Measurements from ENCODE around the gene PDE11A. TPM values are rescaled to one million over a fixed set of nuclear protein-coding genes. Genes with fewer than 3 reads are reported as not detected.

Gene PDE11A
- total and polyA plus RNA-seq, 5 donors from 2014 or later, result not detected

DNA sequence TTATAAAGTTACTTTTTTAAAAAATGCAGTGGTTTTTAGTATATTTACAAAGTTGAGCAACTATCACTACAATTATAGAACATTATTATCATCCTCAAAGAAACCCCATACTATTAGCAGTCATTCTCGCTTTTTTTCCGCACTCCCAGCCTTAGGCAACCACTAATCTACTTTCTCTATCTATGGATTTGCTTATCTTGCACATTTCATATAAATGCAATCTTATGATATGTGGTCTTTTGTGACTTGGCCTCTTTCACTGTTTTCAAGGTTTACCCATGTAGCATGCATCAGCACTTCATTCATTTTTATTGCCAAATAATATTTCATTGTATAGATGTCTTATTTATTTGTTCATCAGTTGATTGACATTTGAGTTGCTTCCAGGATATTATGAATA is 406.6 kb downstream of the PDE11A start:
- no peak overlapping the region for H3K4me3 ChIP-seq (ENCODE audit: low read depth, low read length)
- H3K27me3 ChIP-seq (ENCODE audit: control insufficient read depth, insufficient read depth, low read length), result peaks cover 1% of the 10 kb centered on the region
- Mint-ChIP-seq H3K27me3 (peaks cover 12% of the 10 kb centered on the region), H3K27ac (no peak overlapping the region), H3K4me3 (no peak overlapping the region), H3K4me1 (no peaks in the 10 kb centered on the region), H3K9me3 (peaks cover 0 to 2% (median 0%) of the 10 kb centered on the region in 7 donors), H3K36me3 (no peaks in the 10 kb centered on the region)
- ATAC-seq (ENCODE audit: low read depth in 2 of 2) (no peak), DNase-seq (no peak)
- no peaks in the 10 kb centered on the region for H3K4me1 ChIP-seq (ENCODE audit: control insufficient read depth, insufficient read depth, low read length, poor library complexity, severe bottlenecking)
- no peak overlapping the region for H3K27ac ChIP-seq (ENCODE audit: insufficient read depth, low read length, poor library complexity, severe bottlenecking)
- H3K36me3 ChIP-seq (ENCODE audit: control insufficient read depth, insufficient read depth, low read length), result no peaks in the 10 kb centered on the region
- no peaks in the 10 kb centered on the region for H3K9me3 ChIP-seq (ENCODE audit: control insufficient read depth in 2 of 2, low read length in 2 of 2)

DNA sequence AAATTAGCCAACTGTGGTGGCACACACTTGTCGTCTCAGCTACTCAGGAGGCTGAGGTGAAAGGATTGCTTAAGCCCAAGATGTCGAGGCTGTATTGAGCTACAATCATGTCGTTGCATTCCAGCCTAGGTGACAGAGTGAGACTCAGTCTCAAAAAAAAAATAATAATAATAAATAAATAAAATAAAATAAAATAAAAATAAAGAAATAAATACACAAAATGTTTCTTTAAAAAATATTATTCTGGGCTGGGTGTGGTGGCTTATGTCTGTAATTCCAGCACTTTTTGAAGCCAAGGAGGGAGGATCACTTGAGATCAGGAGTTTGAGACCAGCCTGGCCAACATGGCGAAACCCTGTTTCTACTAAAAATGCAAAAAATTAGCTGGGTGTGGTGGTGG is 407.2 kb downstream of the PDE11A start:
- Mint-ChIP-seq H3K27ac (no peak overlapping the region), H3K36me3 (no peaks in the 10 kb centered on the region), H3K4me1 (no peaks in the 10 kb centered on the region), H3K27me3 (peaks cover 8% of the 10 kb centered on the region), H3K4me3 (no peak overlapping the region), H3K9me3 (no peaks in the 10 kb centered on the region)
- Histone ChIP-seq H3K27me3 (ENCODE audit: control insufficient read depth, insufficient read depth, low read length) (peaks cover 1% of the 10 kb centered on the region), H3K36me3 (ENCODE audit: control insufficient read depth, insufficient read depth, low read length) (no peaks in the 10 kb centered on the region), H3K4me1 (ENCODE audit: control insufficient read depth, insufficient read depth, low read length, poor library complexity, severe bottlenecking) (no peaks in the 10 kb centered on the region), H3K9me3 (ENCODE audit: control insufficient read depth in 2 of 2, low read length in 2 of 2) (no peaks in the 10 kb centered on the region), H3K4me3 (ENCODE audit: low read depth, low read length) (no peak overlapping the region), H3K27ac (ENCODE audit: insufficient read depth, low read length, poor library complexity, severe bottlenecking) (no peak overlapping the region)
- ATAC-seq (ENCODE audit: low read depth in 2 of 2) (no peak), DNase-seq (no peak)

DNA sequence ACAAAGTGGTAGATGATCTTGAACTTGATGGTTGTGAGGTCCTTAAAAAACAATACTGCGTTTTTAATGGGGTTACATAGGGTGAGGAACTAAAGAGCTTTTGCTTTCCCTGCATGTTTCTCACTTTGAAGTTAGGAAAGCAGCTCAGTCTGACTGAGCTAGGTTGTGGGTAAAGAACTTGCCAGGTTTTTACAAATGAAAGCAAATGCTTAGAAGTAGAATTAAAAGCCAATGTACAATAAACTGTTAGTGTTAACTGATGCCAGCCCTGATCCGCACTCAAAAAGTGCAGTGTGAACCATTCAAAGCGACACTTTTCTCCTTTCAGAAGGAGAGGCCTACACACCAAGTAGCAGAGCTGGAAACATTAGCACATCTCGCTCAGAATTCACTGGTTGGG is 409.7 kb downstream of the PDE11A start:
- H3K4me3 ChIP-seq (ENCODE audit: low read depth, low read length), result no peak overlapping the region
- Mint-ChIP-seq H3K27me3 (peaks cover 24% of the 10 kb centered on the region), H3K4me3 (no peak overlapping the region), H3K27ac (no peak overlapping the region), H3K36me3 (no peaks in the 10 kb centered on the region), H3K4me1 (no peaks in the 10 kb centered on the region), H3K9me3 (no peaks in the 10 kb centered on the region)
- no peaks in the 10 kb centered on the region for H3K9me3 ChIP-seq (ENCODE audit: control insufficient read depth in 2 of 2, low read length in 2 of 2)
- no peaks in the 10 kb centered on the region for H3K36me3 ChIP-seq (ENCODE audit: control insufficient read depth, insufficient read depth, low read length)
- DNase-seq (no peak), ATAC-seq (ENCODE audit: low read depth in 2 of 2) (no peak)
- no peaks in the 10 kb centered on the region for H3K4me1 ChIP-seq (ENCODE audit: control insufficient read depth, insufficient read depth, low read length, poor library complexity, severe bottlenecking)
- H3K27me3 ChIP-seq (ENCODE audit: control insufficient read depth, insufficient read depth, low read length), result no peaks in the 10 kb centered on the region
- no peak overlapping the region for H3K27ac ChIP-seq (ENCODE audit: insufficient read depth, low read length, poor library complexity, severe bottlenecking)

DNA sequence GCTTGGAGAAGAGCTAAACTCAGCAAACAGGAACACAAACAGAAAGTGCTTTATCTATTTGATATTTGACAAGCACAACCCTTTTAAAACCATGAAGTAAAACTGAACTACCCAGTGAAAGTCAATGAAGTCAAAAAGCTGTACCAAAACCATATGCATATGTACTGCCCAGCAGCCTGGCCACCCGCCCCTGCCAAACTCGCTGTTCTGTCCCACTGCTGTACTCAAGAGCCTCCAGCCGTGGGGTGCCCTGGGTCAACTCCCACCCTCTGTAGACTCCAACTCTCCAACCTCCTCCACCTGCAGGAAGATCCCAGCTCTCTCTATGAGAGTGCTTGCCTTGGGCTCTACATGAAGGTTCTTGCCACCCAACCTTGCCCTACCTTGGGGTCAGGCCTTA is 411.8 kb downstream of the PDE11A start:
- Histone ChIP-seq H3K4me1 (ENCODE audit: control insufficient read depth, insufficient read depth, low read length, poor library complexity, severe bottlenecking) (no peaks in the 10 kb centered on the region), H3K27me3 (ENCODE audit: control insufficient read depth, insufficient read depth, low read length) (peaks cover 3% of the 10 kb centered on the region), H3K36me3 (ENCODE audit: control insufficient read depth, insufficient read depth, low read length) (no peaks in the 10 kb centered on the region), H3K9me3 (ENCODE audit: control insufficient read depth in 2 of 2, low read length in 2 of 2) (no peaks in the 10 kb centered on the region), H3K4me3 (ENCODE audit: low read depth, low read length) (no peak overlapping the region), H3K27ac (ENCODE audit: insufficient read depth, low read length, poor library complexity, severe bottlenecking) (no peak overlapping the region)
- Mint-ChIP-seq H3K4me3 (no peak overlapping the region), H3K36me3 (no peaks in the 10 kb centered on the region), H3K27me3 (peaks cover 22% of the 10 kb centered on the region), H3K27ac (no peak overlapping the region), H3K9me3 (peaks cover 0 to 3% (median 0%) of the 10 kb centered on the region in 7 donors), H3K4me1 (no peaks in the 10 kb centered on the region)
- DNase-seq (no peak), ATAC-seq (ENCODE audit: low read depth in 2 of 2) (no peak)

DNA sequence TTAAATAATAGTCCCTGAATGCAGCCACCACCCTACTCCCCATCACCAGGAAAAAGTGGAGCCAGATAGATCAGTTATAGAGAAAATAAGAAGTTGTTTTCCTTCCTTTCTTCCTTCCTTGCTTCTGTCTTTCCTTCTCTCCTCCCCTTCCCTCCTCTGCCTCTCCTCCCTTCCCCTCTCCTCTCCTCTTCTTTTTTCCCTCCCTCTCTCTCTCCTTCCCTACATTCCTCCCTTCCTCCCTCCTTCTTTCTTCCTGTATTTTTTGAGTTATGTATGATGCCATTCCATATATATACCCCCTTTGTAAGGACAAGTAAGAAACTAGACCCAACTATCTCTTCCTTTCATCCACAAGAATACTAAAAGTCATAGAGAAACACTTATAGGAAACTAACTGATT is 414.3 kb downstream of the PDE11A start:
- H3K36me3 Mint-ChIP-seq, result no peaks in the 10 kb centered on the region
- no peak for ATAC-seq (ENCODE audit: low read depth in 2 of 2)

DNA sequence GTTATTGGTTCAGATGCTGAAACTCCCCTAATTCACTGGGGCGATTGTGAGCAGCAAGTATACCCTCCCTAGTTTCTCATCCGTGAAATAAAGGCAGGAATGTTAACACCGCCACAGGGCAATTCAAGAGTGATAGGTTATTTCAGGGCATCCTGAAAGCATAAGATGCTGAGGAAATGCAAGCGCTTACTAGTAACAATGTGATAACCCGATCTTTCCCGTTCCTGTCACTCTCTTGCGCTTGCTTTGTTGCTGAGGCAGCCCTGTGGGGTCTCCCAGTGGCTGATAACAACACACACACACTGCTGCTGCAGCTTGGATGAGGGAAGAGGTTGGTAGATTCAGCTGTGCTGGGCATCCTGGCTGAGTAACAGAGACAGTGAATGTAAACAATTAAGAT is 420.7 kb downstream of the PDE11A start:
- Mint-ChIP-seq H3K27ac (no peak overlapping the region), H3K4me1 (no peaks in the 10 kb centered on the region), H3K36me3 (no peaks in the 10 kb centered on the region), H3K4me3 (no peak overlapping the region), H3K27me3 (peaks cover 24% of the 10 kb centered on the region), H3K9me3 (peaks cover 0 to 3% (median 0%) of the 10 kb centered on the region in 7 donors)
- Histone ChIP-seq H3K4me3 (ENCODE audit: low read depth, low read length) (no peak overlapping the region), H3K27ac (ENCODE audit: insufficient read depth, low read length, poor library complexity, severe bottlenecking) (no peak overlapping the region), H3K9me3 (ENCODE audit: control insufficient read depth in 2 of 2, low read length in 2 of 2) (no peaks in the 10 kb centered on the region), H3K36me3 (ENCODE audit: control insufficient read depth, insufficient read depth, low read length) (no peaks in the 10 kb centered on the region), H3K4me1 (ENCODE audit: control insufficient read depth, insufficient read depth, low read length, poor library complexity, severe bottlenecking) (no peaks in the 10 kb centered on the region), H3K27me3 (ENCODE audit: control insufficient read depth, insufficient read depth, low read length) (peaks cover 15% of the 10 kb centered on the region)
- ATAC-seq (ENCODE audit: low read depth in 2 of 2), result no peak
- DNase-seq, result no peak

More for the DNA sequence above, 414.3 kb downstream of the PDE11A start:
- no peak overlapping the region for H3K4me3 Mint-ChIP-seq
- Histone ChIP-seq H3K4me3 (ENCODE audit: low read depth, low read length) (no peak overlapping the region), H3K27me3 (ENCODE audit: control insufficient read depth, insufficient read depth, low read length) (peaks cover 5% of the 10 kb centered on the region), H3K9me3 (ENCODE audit: control insufficient read depth in 2 of 2, low read length in 2 of 2) (no peaks in the 10 kb centered on the region), H3K4me1 (ENCODE audit: control insufficient read depth, insufficient read depth, low read length, poor library complexity, severe bottlenecking) (no peaks in the 10 kb centered on the region), H3K27ac (ENCODE audit: insufficient read depth, low read length, poor library complexity, severe bottlenecking) (no peak overlapping the region), H3K36me3 (ENCODE audit: control insufficient read depth, insufficient read depth, low read length) (no peaks in the 10 kb centered on the region)
- H3K27me3 Mint-ChIP-seq, result peaks cover 30% of the 10 kb centered on the region
- H3K27ac Mint-ChIP-seq, result no peak overlapping the region
- no peaks in the 10 kb centered on the region for H3K4me1 Mint-ChIP-seq
- H3K9me3 Mint-ChIP-seq, result peaks cover 0 to 3% (median 0%) of the 10 kb centered on the region in 7 donors
- no peak for DNase-seq

DNA sequence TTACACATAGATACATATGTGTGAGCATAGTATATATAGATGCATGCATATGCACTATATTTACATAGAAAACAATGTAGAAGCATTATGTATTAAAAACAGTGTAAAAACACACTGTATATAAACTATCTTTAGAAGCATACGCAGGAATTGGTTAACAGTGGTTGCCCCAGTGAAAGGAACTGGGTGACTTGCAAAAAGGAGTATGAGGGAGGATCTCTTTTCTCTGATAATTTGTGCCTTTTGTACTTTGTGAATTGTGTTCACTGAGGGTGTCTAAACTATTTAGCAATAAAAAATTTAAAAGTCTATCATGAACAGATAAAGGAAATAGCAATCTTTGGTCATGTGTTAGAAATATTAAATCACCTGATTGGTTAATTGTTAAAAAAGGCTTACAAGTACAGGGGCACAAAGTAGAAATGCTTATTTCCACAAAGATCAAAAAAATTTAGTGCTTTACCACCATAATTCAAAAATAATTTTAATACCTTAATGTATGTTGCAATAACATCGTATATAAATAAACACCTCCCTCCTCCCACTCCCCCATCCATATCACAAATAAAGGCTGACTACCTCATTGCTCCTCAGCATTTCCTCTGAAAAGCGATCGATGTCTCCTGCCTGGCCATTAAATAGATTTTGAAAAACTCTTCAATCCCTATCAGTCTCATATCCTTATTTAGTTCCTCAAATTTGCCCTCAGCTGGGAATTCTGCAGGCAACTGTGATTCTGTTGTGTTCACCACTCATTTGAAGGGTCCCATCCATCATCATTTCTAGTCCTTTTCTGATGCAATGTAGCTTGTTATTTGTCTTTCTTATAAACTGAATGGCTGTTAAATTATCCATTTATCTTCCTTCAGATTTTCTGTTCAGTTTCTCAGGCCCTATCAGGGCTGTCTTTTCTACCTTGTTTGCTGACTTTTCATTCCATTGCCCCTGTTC is 422.7 kb downstream of the PDE11A start:
- Histone ChIP-seq H3K36me3 (ENCODE audit: control insufficient read depth, insufficient read depth, low read length) (no peaks in the 10 kb centered on the region), H3K27me3 (ENCODE audit: control insufficient read depth, insufficient read depth, low read length) (peaks cover 23% of the 10 kb centered on the region), H3K27ac (ENCODE audit: insufficient read depth, low read length, poor library complexity, severe bottlenecking) (no peak overlapping the region), H3K9me3 (ENCODE audit: control insufficient read depth in 2 of 2, low read length in 2 of 2) (no peaks in the 10 kb centered on the region), H3K4me3 (ENCODE audit: low read depth, low read length) (no peak overlapping the region), H3K4me1 (ENCODE audit: control insufficient read depth, insufficient read depth, low read length, poor library complexity, severe bottlenecking) (no peaks in the 10 kb centered on the region)
- ATAC-seq (ENCODE audit: low read depth in 2 of 2), result no peak
- H3K4me1 Mint-ChIP-seq, result no peaks in the 10 kb centered on the region
- DNase-seq, result no peak
- no peak overlapping the region for H3K4me3 Mint-ChIP-seq
- H3K9me3 Mint-ChIP-seq, result peaks cover 0 to 1% (median 0%) of the 10 kb centered on the region in 7 donors
- H3K36me3 Mint-ChIP-seq, result no peaks in the 10 kb centered on the region
- H3K27ac Mint-ChIP-seq, result no peak overlapping the region
- peaks cover 22% of the 10 kb centered on the region for H3K27me3 Mint-ChIP-seq

DNA sequence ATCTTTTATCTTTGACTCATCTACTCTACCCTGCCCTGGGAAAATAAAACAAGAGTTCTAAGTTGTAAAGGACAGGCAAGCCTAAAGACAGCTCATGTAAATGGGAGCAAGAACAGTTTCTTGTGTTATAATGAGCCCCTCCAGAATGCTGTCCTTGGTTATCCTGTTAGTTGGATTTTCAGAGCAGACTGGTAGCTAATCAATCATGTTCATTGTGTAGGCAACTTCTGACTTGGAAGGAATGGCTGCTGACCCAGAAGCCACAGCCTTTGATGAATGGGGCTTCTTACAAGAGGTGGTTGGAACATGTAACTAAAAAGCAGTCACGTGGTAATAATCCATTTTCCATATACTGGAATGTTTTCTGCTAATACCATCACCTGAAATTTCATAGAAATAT is 425.8 kb downstream of the PDE11A start:
- DNase-seq (no peak), ATAC-seq (ENCODE audit: low read depth in 2 of 2) (no peak)
- Histone ChIP-seq H3K9me3 (ENCODE audit: control insufficient read depth in 2 of 2, low read length in 2 of 2) (no peaks in the 10 kb centered on the region), H3K4me3 (ENCODE audit: low read depth, low read length) (no peak overlapping the region), H3K27ac (ENCODE audit: insufficient read depth, low read length, poor library complexity, severe bottlenecking) (no peak overlapping the region), H3K27me3 (ENCODE audit: control insufficient read depth, insufficient read depth, low read length) (peaks cover 19% of the 10 kb centered on the region), H3K36me3 (ENCODE audit: control insufficient read depth, insufficient read depth, low read length) (no peaks in the 10 kb centered on the region), H3K4me1 (ENCODE audit: control insufficient read depth, insufficient read depth, low read length, poor library complexity, severe bottlenecking) (no peaks in the 10 kb centered on the region)
- Mint-ChIP-seq H3K4me1 (no peaks in the 10 kb centered on the region), H3K9me3 (peaks cover 0 to 2% (median 0%) of the 10 kb centered on the region in 7 donors), H3K36me3 (no peaks in the 10 kb centered on the region), H3K4me3 (no peak overlapping the region), H3K27me3 (peaks cover 22% of the 10 kb centered on the region), H3K27ac (no peak overlapping the region)

Measured in CD4-positive, CD25-positive, alpha-beta regulatory T cell (primary cell).